ENCODE data around the gene KLK5. TPM values are rescaled to one million over a fixed set of nuclear protein-coding genes. Genes with fewer than 3 reads are reported as not detected.
"Not testable (repeated sequence)": the region's sequence is repeated elsewhere in the genome, so short reads cannot be mapped to it uniquely, and the experiment has no call there.

The KLK5 gene
- total RNA-seq, 1 experiment from 2014 or later = not detected

DNA sequence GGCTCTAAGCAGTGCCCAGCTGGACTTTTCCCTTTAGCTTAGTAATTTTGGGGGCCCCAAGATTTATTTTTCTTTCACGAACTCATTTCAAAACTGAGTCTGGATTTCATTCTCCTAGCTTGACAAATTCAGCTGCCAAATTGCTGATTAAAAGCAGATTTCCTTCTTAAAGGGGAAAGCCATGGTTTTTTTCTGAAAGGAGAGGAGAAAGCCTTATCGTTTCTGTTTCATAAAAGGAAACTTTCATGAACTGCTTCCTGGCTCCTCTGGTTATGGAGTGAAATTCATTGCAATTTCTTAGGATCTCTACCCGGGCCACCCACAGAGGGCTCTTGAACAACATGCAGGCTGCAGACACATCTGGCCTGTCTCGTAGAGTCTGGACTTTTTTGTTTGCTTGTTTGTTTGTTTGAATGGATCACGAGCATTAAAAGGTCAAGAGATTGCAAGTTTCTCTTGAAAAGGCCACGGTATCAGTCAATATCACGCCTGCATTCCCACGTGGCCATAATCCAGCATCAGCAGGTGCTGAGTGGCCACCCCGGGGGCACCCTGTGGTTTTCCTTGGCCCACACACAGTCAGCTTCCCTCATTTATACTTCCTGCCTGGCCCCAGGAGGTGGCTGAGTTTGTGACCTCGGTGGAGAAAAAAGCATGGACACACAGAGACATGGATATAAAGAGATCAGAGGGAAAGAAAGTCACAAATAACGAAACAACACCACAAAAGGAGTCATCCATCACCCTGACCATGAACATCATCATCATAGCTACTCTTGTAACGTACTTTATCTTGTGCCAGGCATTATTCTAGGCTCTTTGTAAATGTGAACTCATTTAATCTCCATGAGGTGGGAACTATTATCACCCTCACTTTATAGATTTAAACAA lies 31.2 kb downstream of the KLK5 start:
- DNase-seq (ENCODE audit: low spot score) = peak; percentile 44

DNA sequence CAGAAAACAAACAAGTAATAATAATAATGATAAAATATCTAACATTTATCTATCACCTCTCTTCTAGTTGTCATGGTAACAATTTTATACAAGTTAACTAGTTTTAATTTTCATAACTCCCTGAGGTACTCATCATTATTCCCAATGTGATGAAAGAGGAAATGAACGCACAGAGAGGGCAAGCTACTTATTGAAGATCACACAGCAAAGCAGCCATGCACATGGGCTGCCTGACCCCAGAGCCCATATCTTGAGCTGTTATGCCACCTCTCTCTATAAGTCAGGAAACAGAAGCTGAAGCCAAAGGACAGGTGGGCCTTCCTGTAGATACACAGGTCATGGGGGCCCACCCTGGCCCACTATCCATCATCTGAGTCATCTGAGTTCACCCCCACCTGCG lies 36.8 kb downstream of the KLK5 start:
- DNase-seq (ENCODE audit: low spot score) = no peak

DNA sequence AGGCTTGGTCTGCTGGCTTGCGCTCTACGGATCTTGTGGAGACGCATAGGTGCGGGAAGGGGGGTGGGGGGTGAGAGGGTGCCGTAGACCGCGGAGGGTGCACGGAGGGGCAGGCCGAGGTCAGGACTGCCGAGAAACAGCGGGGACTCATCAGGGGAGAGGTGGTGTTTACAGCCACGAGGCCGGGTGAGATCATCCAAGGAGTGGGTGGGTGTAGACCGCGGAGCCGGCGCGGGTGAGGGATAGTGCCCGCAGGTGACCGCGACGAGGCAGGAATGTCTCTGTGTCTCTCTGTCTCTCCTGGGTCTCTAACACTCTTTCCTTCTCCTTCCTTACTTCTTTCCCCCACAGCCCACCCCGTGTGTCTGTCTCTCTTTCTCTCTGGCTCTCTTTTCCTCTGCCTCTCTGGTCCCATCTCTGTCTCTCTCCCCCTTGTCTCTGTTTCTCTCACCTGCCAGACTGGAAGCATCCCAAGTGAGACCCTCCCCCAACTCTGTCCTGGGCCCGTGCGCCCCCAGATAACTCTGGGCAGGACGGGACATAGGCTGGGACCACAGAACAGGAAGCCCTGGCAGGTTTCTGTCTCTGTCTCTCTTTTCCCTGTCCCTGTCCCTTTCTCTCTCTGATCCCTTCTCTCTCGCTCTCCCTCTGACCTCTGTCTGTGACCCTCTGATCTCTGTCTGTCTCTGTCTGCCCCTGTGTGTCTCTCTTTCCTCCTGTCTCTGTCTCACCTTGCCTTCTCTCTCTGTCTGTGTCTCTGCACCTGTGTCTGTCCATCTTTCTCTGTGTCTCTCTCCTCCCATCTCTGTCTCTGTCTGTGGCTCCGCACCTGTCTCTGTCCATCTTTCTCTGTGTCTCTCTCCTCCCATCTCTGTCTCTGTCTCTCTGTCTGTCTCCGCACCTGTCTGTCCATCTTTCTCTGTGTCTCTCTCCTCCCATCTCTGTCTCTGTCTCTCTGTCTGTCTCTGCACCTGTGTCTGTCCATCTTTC lies 39.8 kb downstream of the KLK5 start:
- no peak for DNase-seq (ENCODE audit: low spot score)

DNA sequence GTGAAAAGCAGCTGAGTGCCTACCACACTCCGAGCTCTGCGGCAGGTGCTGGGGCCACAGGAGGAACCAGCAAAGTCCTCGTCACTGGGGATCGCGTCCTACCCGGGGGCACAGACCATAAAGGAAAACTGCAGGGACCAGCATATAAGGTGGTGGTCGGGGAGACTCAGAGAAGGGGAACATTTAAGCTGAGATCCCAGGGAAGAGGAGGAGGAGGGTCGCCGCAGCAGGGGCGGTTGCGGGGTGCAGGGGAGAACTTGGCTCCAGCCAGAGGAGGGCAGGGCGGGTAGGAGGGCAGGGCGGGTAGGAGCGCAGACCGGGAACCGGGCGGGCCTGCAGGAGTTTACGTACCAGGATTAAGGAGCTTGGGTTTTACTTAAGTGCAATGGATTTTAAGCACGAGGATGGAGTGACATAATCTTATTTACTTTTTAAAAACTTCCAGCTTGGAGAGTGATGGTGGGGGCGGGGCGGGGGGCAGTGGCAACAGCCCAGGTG lies 40.7 kb downstream of the KLK5 start:
- no peak for DNase-seq (ENCODE audit: low spot score)

DNA sequence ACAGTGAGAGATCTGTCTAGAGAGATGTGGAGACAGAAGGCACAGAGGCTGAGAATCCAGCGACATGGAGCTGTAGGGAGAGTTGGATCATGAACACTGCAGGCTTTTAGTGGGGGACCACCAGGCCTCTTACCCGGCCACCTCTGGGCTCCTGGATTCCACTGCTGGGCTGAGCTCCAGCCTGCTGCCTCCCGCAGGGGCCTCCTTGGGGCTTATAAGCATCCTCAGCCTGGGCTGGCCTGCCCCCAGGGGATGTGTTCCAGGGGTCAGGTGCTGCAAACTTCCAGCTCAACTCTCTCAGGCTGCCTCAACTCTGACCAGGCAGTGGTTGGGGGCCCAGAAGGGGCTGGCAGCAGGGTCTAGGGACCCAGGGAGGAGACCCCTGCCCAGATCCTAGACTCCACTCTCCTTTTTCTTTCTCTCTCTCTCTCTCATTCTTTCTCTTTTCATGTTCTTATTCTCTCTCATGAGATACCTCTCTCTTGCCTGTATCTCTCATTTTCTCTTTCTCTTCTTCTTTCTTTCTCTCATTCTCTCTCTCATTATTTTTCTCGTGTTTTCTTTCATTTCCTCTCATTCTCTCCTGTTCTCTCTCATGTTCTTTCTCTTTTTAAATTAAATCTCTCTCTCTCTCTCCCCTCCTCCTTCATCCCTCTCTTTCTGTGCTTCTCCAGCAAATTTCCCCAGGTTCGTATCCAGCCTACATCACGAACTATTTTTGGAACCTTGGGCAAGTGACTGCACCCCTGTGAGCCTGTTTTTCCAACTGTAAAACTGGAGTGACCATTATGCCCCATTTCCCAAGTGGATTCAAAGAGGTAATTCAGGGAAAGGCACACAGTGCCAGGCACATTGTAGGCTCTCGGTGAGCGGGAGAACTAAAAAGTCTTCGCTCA lies 41.4 kb downstream of the KLK5 start, which contains the start of gene KLK4:
Gene KLK4 (minus strand): TSS at position 190 of the 896 bp plus-strand sequence. CDS start 657 bp downstream, outside the sequence.
- no peak for DNase-seq (ENCODE audit: low spot score)

DNA sequence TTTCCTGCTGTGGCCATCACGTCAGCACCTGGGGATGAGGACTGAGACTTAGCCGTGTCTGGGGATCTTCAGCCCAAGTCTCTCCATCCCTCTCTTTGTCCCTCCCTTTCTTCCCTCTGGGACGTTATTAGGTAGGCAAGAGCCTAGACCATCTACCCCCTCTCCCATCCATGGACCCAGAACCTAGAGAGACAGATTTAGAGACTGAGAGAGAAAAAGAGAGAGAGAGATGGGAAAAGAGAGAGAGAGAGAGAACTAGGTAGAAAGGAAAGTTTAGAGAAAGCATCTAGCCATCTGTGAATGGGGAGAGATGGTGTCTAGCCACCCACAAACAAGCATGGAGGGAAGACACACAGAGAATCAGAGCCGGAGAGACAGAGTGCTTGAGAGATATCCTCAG lies 42.1 kb downstream of the KLK5 start:
- DNase-seq (ENCODE audit: low spot score) = no peak

DNA sequence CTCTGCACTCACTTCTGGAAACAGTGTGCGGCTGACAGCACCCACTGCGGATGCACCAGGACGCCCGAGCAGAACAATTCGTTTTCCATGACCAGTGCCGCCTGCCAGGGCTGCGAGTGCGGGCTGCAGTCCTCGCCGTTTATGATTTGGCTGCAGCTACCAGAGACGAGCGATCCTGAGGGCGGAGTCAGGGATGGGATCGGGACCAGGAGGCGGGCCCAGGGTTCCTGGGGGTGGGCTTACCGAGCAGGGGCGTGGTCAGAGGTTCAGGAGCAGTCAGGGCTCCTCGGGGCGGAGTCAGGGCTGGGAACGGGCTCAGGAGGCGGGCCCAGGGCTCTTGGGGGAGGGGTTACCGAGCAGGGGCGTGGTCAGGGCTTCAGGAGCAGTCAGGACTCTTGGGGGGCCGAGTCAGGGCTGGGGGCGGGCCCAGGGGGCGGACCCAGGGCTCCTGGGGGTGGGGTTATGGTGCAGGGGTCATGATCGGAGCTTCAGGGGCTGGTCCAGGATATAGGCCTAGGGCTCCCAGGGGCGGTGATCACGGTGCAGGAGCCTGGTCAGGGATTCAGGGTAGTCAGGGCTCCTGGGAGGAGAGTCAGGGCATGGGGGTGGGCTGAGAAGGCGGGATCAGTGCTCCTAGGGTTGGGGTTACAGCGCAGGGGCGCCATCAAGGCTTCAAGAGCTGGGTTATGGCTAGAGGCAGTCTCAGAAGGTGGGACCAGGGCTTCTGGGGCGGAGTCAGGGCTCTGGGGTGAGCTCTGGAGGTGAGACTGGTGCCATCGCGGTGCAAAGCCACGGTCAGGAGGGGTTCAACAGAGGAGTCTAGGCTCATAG lies 43.4 kb downstream of the KLK5 start:
- DNase-seq (ENCODE audit: low spot score) = no peak

DNA sequence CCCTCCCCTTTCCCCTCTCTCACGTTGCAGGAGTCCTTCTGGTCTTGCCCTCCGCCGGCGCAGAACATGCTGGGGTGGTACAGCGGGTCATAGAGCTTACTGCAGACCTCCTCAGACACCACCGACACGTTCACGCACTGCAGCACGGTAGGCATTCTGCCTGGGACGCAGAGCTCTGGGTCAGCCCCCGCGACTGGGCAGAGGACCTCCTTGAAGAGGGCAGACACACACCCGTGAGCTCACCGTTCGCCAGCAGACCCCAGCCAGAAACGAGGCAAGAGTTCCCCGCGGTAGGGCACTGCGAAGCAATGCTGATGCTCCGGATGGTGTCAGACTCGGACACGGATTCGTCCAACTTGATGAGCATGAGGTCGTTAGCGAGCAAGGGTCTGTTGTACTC lies 44.5 kb downstream of the KLK5 start:
- no peak for DNase-seq (ENCODE audit: low spot score)

DNA sequence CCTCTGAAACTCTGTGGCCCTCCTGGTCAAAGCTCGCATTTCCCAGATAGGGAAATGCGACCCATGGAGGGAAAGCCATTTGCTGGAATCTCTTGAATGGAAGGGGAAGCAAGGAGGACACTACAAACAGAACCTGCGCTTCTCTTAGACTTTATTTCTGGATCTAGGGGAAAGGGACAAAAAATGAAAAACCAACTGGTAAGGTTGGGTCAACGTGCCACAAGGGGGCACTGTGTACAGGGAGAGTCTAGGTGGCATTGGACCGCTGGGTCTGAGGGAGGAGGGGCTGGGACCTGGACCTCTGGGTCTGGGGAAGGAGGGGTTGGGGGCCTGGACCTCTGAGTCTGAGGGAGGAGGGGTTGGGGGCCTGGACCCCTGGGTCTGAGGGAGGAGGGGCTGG lies 46.6 kb downstream of the KLK5 start:
- DNase-seq (ENCODE audit: low spot score) = no peak

DNA sequence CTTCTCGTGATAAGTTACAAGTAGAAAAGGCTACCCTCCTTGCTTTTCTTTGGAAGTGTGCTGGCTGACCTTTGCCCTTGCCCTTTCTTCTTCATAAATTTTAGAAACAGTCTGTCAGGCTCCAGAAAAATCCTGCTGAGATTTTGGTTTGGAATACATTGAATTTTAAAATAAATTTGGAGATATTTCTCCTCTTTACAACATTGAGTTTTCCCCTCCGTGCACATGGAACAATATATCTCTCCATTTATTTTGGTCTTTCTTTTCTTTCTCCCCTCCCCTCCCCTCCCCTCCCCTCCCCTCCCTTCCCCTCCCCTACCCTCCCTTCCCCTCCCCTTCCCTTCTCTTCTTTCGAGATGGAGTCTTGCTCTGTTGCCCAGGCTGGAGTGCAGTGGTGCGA lies 50.2 kb downstream of the KLK5 start:
- no peak for DNase-seq (ENCODE audit: low spot score)

DNA sequence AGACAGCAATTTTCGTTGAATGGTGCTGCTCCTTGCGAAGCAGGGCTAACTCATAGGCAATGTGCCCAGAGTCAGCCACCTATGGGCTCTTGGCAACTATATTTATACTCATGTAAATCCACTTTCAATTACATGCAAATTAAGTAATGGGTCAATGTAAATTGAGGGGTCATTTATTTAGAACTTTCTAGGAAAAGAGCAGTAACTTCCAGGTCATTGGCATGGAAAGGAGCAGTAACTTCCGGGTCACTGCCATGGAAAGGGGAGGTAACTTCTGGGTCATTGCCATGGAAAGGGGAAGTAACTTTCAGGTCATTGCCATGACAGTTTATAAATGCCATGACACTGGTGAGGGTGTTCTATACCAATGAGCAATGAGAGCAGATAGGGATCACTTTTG lies 53.3 kb downstream of the KLK5 start:
- DNase-seq (ENCODE audit: low spot score) = no peak

DNA sequence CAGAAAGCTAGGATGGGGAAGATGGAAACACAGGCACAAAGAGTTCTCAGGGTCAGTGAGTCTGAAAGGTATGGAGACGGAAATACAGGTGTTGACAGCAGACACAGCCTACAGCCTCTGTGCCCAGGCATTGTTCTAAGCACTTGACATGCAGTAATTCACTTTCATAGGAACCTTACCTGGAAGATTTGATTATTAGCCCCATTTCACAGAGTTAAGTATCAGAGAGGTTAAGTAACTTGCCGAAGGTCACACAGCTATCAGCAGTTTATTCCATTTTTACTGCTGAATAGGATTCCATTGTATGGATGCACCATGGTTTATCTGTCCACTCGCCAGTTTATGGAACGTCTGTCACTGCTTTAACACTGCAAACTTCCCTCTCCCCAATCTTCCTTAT lies 54.8 kb downstream of the KLK5 start:
- no peak for DNase-seq (ENCODE audit: low spot score)

DNA sequence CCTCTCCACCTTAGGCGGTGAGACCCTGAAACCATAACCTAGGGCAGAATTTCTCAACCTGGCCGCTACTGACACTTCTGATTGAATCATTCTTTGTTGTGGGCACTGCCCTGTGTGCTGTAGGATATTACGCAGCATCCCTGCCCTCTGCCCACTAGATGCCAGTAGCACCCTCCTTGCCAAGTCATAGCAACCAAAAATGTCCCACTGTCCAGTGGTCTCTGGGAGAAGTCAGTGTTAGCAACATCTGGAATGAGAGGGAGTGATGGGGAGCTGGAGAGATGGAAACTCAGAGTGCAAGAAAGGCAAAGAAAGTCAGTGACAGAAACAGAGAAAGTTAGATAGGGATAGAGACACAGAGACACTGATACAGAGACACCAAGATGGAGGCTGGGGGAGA lies 55.2 kb downstream of the KLK5 start:
- no peak for DNase-seq (ENCODE audit: low spot score)

DNA sequence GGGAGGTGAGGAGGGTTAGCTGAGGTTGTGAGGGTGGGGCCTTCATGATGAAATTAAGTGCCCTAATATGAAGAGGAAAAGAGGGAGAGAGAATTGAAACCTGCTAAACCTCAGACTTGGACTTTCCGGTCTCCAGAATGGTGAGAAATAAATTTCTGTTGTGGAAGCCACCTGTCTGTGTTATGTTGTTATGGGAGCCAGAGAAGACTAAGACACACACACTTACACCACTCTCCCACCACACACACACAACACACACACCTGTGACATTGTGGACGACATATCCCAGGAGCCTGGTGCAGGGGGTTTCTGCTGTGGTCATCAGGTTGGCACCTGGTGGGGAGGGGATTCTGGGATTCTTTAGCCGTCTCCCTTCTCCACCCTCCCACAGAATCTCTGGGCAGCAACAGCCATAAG lies 55.6 kb downstream of the KLK5 start:
- DNase-seq (ENCODE audit: low spot score) = no peak

DNA sequence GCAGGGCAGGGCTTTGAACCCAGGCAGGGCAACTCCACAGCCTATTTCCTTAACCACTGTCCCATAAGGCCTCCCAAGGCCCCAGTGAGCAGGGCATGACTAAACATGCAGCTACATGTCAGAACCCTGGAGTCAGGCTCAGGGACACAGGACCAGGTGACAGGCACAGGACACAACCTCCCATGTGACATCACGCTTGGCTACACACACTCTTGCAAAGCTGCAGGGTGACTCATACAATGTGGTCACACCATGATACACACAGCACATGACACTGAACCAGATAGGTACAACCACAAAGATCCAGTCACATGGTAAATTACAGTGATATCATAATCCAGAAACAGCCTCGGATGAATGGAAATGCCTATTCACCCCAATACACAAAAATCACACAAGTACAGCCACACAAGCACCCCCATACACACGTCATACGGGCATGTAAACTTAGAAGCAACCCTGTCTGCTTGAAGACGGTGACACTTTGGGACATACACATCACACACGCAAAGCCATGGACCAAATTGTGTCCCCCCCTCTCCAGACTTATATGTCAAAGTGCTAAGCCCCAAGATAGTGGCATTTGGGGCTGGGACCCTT lies 56.1 kb downstream of the KLK5 start:
- DNase-seq (ENCODE audit: low spot score) = peak; percentile 81

DNA sequence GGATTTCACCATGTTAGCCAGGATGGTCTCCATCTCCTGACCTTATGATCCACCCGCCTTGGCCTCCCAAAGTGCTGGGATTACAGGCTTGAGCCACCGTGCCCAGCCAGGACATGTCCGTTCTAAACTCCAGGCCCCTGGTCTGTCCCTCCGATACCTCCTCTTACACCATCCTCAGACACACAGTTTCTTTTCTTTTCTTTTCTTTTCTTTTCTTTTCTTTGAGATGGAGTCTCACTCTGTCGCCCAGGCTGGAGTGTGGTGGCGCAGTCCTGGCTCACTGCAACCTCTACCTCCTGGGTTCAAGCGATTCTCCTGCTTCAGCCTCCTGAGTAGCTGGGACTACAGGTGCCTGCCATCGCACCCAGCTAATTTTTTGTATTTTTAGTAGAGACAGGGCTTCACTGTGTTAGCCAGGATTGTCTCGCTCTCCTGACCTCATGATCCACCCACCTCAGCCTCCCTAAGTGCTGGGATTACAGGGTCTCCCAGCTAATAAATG lies 56.7 kb downstream of the KLK5 start:
- DNase-seq (ENCODE audit: low spot score) = not testable (repeated sequence)

DNA sequence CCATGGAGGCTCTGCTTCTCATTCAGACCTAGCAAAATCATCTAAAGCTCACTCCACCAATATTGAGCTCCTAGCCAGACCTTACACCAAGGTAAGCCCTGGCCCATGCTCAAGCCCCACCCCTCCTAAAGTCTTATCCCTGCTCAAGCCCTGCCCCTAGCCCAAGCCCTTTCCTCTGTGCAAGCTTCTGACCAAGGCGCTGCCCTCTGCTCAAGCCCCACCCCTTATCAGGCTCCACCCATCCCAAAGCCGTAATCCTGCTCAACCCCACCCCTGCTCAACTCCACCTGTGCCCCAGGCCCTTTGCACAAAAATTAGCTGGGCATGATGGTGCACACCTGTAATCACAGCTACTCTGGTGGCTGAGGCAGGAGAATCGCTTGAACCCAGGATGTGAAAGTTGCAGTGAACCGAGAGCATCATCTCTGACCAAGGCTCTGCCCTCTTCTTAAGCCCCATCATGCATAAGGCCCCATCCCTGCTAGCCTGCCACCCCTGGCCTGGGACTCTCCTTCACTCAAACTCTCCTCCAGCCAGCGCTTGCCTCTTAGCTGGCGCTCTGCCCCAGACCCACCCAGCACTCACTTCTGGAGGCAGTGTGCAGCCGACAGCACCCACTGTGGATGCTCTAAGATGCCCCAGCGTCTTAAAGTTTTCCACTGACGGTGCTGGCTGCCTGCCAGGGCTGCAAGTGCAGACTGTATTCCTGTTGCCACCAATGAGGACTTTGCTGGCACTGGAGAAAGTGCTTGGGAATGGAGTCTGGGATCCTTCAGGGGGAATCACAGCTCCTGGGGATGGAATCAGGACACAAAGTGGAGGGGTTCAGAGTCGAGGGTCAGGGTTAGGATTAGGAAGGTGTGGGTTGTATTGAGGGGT lies 58.1 kb downstream of the KLK5 start:
- DNase-seq (ENCODE audit: low spot score) = no peak

All from A172 (cell line).